Measurements from ENCODE around the gene METRNL.

Gene METRNL

GRCh38 chr17:83050651-83051395 lies 28.6 kb upstream of the METRNL start:
- Histone ChIP-seq H3K27me3 (ENCODE audit: insufficient read depth, low read depth, severe bottlenecking) (no peaks in the 10 kb centered on the region), H3K27ac (peak overlapping the region; percentile 86), H3K36me3 (no peaks in the 10 kb centered on the region; the same call in 1 of the 2 replicates), H3K9me3 (ENCODE audit: severe bottlenecking) (peaks cover 3% of the 10 kb centered on the region), H3K4me3 (ENCODE audit: low read depth, low read length) (peak overlapping the region; percentile 76)
- peak; percentile 9 for DNase-seq
- TF ChIP-seq CTCF (IDR thresholded peaks at IDR 0.05; ENCODE audit: low read depth, low read length) = no peak

GRCh38 chr17:83051396-83052240 lies 27.8 kb upstream of the METRNL start:
- Histone ChIP-seq H3K27ac (peak overlapping the region; percentile 86), H3K4me3 (ENCODE audit: low read depth, low read length) (peak overlapping the region; percentile 76), H3K36me3 (no peaks in the 10 kb centered on the region), H3K27me3 (ENCODE audit: insufficient read depth, low read depth, severe bottlenecking) (no peaks in the 10 kb centered on the region), H3K9me3 (ENCODE audit: severe bottlenecking) (peaks cover 1% of the 10 kb centered on the region)
- TF ChIP-seq CTCF (IDR thresholded peaks at IDR 0.05; ENCODE audit: low read depth, low read length) = no peak
- peak; percentile 99 for DNase-seq

GRCh38 chr17:83052241-83052564 lies 27.2 kb upstream of the METRNL start:
- peak overlapping the region; percentile 37 for H3K4me3 ChIP-seq (ENCODE audit: low read depth, low read length)
- H3K36me3 ChIP-seq = no peaks in the 10 kb centered on the region
- DNase-seq = no peak
- H3K9me3 ChIP-seq (ENCODE audit: severe bottlenecking) = no peaks in the 10 kb centered on the region
- H3K27ac ChIP-seq = peak overlapping the region; percentile 62
- TF ChIP-seq CTCF (IDR thresholded peaks at IDR 0.05; ENCODE audit: low read depth, low read length) = no peak
- H3K27me3 ChIP-seq (ENCODE audit: insufficient read depth, low read depth, severe bottlenecking) = no peaks in the 10 kb centered on the region

- H3K27ac ChIP-seq = peak overlapping the region; percentile 21; the same call in 1 of the 2 replicates
- H3K4me3 ChIP-seq (ENCODE audit: low read depth, low read length) = no peak overlapping the region
- H3K36me3 ChIP-seq = no peaks in the 10 kb centered on the region
- peak; percentile 85 for DNase-seq
- TF ChIP-seq CTCF (IDR thresholded peaks at IDR 0.05; ENCODE audit: low read depth, low read length) = no peak
- H3K27me3 ChIP-seq (ENCODE audit: insufficient read depth, low read depth, severe bottlenecking) = no peaks in the 10 kb centered on the region
- no peaks in the 10 kb centered on the region for H3K9me3 ChIP-seq (ENCODE audit: severe bottlenecking)
These were observed 26.3 kb upstream of the METRNL start for GRCh38 chr17:83053021-83053681.

- Histone ChIP-seq H3K27ac (peak overlapping the region; percentile 8; the same call in 1 of the 2 replicates), H3K4me3 (ENCODE audit: low read depth, low read length) (no peak overlapping the region), H3K9me3 (ENCODE audit: severe bottlenecking) (no peaks in the 10 kb centered on the region), H3K36me3 (no peaks in the 10 kb centered on the region), H3K27me3 (ENCODE audit: insufficient read depth, low read depth, severe bottlenecking) (no peaks in the 10 kb centered on the region)
- DNase-seq = peak; percentile 16
- no peak for TF ChIP-seq CTCF (IDR thresholded peaks at IDR 0.05; ENCODE audit: low read depth, low read length)
These were observed 25.5 kb upstream of the METRNL start for GRCh38 chr17:83053739-83054451.
